Cardiac muscle cell (in vitro differentiated cells and primary cell): ENCODE data around the gene OR8G5. TPM values are rescaled to one million over a fixed set of nuclear protein-coding genes. Genes with fewer than 3 reads are reported as not detected.
A peak's percentile ranks its signal among the peaks of the same experiment; 100 is the strongest.

Experiments
- DNase-seq, 2 donors: peaks; one replicate each; pipeline versions ENCODE4 v3.0.0 to v3.0.0-alpha.2; 2010 to 2017; ENCODE audit warnings: low read depth in 1 of 2, low spot score in 1 of 2
- H3K27ac ChIP-seq: fragments of 200-600 bp; sonication (generic); 2 replicates; pipeline ENCODE4 v1.5.1; 2016
- H3K27me3 ChIP-seq: fragments of 200-600 bp; sonication (generic); 2 replicates; pipeline ENCODE4 v1.6.0; 2016; ENCODE audit warnings: control low read depth
- H3K36me3 ChIP-seq: fragments of 200-600 bp; sonication (generic); 2 replicates; pipeline ENCODE4 v1.5.1; 2016; ENCODE audit warnings: control low read depth
- H3K4me1 ChIP-seq: fragments of 200-600 bp; sonication (generic); 2 replicates; pipeline ENCODE4 v1.8.1; 2017; ENCODE audit warnings: low read depth, mild to moderate bottlenecking, mixed run types
- H3K4me3 ChIP-seq: fragments of 200-600 bp; sonication (generic); 2 replicates; pipeline ENCODE4 v1.5.1; 2016; ENCODE audit warnings: mild to moderate bottlenecking
- H3K9me3 ChIP-seq: fragments of 200-600 bp; sonication (generic); 2 replicates; pipeline ENCODE4 v1.5.1; 2017; ENCODE audit warnings: low read depth, mild to moderate bottlenecking, control low read depth
- CTCF ChIP-seq: IDR thresholded peaks from 2 replicates; pipeline ENCODE4 v1.5.1; 2012; ENCODE audit warnings: low read depth, mild to moderate bottlenecking, low read length
- polyA plus RNA-seq: library from polyadenylated mRNA; unstranded; fragments of >200 nt; fragmentation: Nextera tagmentation; extraction: Ambion mirVana; gene quantifications from 2 replicates; pipeline ENCODE4 v1.2.1, GENCODE V29; 2016
- total RNA-seq: library from RNA; depleted of rRNA; stranded (reverse); fragments of >200 nt; gene quantifications from 2 replicates; pipeline ENCODE4 v1.2.3, GENCODE V29; 2016

OR8G5 gene
- total and polyA plus RNA-seq, 2 experiments from 2014 or later, result not detected

DNA sequence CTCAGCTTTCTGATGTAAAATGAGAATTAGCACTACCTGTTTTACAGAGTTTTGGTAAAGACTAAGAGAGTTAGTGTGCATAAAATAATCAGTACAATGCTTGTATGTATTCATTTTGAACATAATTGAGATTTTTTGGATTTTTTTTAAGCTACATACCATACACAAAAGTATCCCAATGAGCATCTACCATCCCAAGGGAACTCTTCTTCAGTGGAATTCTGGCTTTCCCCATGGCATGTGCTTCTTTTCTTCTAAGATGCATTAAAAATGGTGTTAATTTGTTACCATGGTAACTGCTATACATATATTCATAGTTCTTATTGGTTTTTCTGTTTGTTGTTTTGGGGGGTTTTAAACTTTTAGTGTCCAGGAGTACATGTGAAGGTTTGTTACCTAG lies 39.8 kb downstream of the OR8G5 start:
- Histone ChIP-seq H3K9me3 (no peaks in the 10 kb centered on the region), H3K4me1 (no peaks in the 10 kb centered on the region)
- no peak for TF ChIP-seq CTCF

DNA sequence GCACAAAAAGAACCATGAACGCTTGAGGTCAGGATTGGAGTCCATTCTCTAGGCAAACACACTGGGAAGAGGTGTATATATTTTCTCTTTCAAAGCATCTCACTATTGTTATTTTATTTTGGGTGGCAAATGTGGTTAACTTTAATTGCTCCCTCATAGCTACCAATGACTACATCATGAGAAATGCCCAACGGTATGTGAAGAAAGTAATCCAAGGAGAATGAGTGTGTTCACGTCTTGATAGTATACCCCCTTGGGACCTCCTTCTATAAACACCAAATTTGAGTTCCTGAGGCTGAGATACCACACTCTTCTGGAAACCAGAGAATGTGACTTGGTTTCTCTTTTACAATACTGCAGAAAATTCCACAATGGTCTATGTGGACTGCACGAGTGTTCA lies 41.7 kb downstream of the OR8G5 start:
- Histone ChIP-seq H3K27me3 (no peaks in the 10 kb centered on the region), H3K4me1 (no peaks in the 10 kb centered on the region), H3K9me3 (no peaks in the 10 kb centered on the region), H3K36me3 (no peaks in the 10 kb centered on the region), H3K4me3 (no peak overlapping the region), H3K27ac (no peak overlapping the region)
- DNase-seq, result no peak
- no peak for TF ChIP-seq CTCF

More for the DNA sequence above, 39.8 kb downstream of the OR8G5 start:
- Histone ChIP-seq H3K27ac (no peak overlapping the region), H3K36me3 (no peaks in the 10 kb centered on the region), H3K4me3 (no peak overlapping the region), H3K27me3 (no peaks in the 10 kb centered on the region)
- DNase-seq, result no peak

- no peaks in the 10 kb centered on the region for H3K4me1 ChIP-seq
- DNase-seq, result peak in 1 of 2 donors; percentile 57
Measured at GRCh38 chr11:124301548-124301947, 45.4 kb downstream of the OR8G5 start.

DNA sequence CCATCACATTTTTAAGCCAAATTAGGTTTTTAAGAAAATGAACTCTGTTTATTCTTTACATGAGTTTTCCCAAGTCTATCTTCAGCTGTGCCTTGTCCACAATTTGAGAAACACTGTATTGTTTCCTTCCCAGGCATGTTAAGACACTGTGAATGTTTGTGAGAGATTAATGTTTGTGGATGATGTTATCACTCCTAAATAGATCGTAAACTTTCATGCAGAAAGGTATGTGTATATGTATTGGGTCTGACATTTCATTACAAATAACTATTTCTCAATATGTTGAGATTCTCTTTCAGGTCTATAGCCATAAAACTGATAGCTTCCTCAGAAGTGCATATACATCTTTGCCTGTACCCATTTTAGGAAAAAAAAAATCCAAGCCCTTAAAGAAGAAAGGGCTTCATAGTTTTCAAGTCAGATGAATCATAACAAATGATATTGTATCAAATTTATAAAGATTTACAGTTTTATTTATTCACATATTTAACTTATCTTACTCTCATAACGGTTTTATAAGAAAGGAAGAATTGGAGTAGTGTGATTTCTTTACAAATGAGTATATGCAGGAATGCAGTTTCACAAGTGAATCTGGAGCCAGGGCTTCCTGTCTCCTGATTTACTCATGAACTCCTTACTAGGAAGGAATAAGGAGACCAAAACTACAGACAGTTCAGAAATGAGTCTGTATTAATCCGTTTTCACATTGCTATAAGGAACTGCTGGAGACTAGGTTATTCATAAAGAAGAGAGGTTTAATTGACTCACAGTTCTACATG lies 46.4 kb downstream of the OR8G5 start:
- Histone ChIP-seq H3K27me3 (no peaks in the 10 kb centered on the region), H3K9me3 (no peaks in the 10 kb centered on the region), H3K27ac (no peak overlapping the region), H3K4me1 (no peaks in the 10 kb centered on the region), H3K36me3 (no peaks in the 10 kb centered on the region), H3K4me3 (no peak overlapping the region)
- DNase-seq, result no peak
- TF ChIP-seq CTCF, result no peak

More at GRCh38 chr11:124301548-124301947, 45.4 kb downstream of the OR8G5 start:
- Histone ChIP-seq H3K4me3 (no peak overlapping the region), H3K9me3 (no peaks in the 10 kb centered on the region), H3K36me3 (no peaks in the 10 kb centered on the region), H3K27ac (no peak overlapping the region), H3K27me3 (no peaks in the 10 kb centered on the region)
- TF ChIP-seq CTCF, result no peak

DNA sequence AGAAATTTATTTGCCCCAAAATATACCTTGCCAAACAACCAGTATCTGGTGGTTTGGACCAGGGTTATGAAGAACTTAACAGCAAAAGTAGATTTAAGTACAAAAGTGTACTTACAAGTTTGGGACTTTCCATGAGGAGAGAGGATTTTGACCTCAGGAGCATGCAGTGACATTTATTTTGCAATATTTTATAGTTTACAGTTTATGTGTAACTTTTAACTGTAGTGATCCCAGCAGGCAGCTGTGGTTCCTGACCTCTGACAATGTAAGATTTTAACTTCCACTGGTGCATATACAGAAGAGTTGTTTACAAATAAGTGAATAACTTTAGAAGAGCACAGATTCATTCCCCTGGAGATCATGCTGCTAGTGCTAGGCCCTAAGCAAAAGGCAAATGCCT lies 50.9 kb downstream of the OR8G5 start:
- DNase-seq, result no peak
- TF ChIP-seq CTCF, result no peak
- Histone ChIP-seq H3K4me3 (no peak overlapping the region), H3K27ac (no peak overlapping the region), H3K4me1 (no peaks in the 10 kb centered on the region), H3K9me3 (no peaks in the 10 kb centered on the region), H3K36me3 (no peaks in the 10 kb centered on the region), H3K27me3 (no peaks in the 10 kb centered on the region)
